SW 1271 (cell line): ENCODE results near the gene SPAG5.
A peak's percentile ranks its signal among the peaks of the same experiment; 100 is the strongest.

Source experiments
- DNase-seq, 2 experiments: peaks; one replicate each; lab custom pipeline; 2025; lab: John Stamatoyannopoulos, UW

SPAG5 gene

DNA sequence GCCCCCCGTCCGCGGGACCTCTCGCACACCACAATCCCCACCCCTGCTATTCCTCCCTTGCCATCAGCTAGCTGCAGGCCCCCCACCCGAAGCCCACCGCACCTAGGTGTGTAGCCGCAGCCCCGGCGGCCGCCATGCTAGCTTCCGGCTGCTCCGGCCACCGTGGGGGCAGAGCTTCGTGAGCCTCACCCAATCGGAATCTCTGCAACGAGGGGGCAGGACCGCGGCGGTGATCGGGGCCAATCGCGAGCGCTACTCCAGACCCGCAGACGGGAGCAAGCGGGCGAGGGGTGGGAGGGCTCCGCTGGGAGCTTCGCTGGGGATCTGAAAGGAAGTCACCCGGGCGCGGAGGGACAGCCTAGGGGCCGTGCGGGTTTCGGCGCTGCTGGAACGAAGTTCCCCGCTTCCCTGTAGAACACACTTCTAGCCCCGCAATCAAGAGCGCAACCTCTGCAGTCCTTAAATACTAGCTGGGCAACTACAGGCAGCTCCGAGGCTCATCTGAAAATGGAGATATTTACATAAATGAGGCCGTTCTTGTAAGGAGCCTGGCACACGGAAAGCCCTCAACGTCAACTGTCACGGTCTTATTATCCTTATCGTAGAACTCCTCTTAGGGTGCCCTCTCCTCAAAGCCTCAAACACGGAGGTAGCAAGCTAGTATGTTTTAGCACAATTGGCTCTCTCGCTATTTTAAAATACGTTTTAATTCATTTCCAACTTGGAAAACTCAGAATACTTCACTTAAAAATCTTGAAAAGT lies 27.3 kb downstream of the SPAG5 start, which contains the start of gene PIGS:
TSS of gene PIGS (minus strand) at position 164 of the 762 bp plus-strand sequence. CDS start at position 136, 28 bp downstream.
- DNase-seq: peak; percentile 74 to 91

DNA sequence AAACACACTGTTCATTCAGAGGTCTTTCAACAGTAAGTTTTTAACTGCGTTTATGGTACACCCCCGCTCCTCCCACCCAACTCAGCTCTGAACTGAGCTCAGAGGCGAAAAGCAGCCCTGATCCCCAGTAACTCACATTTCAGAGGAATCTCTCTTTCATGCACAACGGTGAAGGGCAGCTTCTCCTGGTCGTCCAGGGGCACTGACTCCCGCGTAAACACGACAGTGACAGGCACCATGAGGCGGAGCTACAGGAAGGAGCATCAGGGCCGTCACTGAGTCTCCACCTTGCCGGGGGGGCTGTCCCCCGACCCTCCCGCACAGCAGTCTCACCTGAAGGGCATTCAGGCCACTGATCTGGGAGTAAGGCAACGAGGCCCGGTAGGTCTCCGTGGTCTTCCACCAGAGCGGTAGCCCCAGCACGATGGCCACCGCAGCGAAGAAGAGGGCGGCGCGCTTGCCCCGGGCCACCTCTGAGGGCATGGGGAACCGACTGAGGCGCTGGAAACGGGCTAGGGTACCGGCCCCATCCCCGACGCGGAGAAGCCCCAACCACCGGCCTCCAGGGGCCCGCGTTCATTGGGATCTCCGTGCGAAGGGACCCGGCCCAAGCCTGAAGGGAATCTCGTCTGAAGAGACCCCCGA lies 28.0 kb downstream of the SPAG5 start:
- peak in 1 of 2 experiments; percentile 15 for DNase-seq

GRCh38 chr17:28569446-28569845 lies 29.4 kb downstream of the SPAG5 start:
- DNase-seq: no peak

DNA sequence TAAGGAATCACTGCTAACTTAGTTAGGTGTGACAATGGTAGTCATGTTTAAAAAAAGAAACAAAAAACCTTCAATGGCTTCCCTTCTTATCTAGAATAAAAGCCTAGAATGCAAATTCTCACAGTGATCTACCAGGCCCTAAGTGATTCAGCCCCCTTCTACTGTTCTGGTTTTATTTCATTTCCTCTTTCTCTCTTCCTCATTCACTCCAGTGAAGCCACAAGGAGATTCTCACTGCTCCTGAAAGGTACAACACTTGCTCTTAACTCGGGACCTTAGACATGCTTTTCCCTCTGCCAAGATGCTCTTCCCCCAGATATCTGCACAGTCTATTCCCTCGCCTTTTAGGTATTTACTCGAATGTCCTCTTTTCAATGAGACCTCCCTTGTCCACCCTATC lies 31.2 kb downstream of the SPAG5 start:
- DNase-seq: no peak

GRCh38 chr17:28563475-28563874 lies 35.4 kb downstream of the SPAG5 start:
- peak in 1 of 2 experiments; percentile 21 for DNase-seq

GRCh38 chr17:28555022-28555421 lies 43.8 kb downstream of the SPAG5 start:
- no peak for DNase-seq

- no peak for DNase-seq
Measured at GRCh38 chr17:28554565-28554964, 44.3 kb downstream of the SPAG5 start.

DNA sequence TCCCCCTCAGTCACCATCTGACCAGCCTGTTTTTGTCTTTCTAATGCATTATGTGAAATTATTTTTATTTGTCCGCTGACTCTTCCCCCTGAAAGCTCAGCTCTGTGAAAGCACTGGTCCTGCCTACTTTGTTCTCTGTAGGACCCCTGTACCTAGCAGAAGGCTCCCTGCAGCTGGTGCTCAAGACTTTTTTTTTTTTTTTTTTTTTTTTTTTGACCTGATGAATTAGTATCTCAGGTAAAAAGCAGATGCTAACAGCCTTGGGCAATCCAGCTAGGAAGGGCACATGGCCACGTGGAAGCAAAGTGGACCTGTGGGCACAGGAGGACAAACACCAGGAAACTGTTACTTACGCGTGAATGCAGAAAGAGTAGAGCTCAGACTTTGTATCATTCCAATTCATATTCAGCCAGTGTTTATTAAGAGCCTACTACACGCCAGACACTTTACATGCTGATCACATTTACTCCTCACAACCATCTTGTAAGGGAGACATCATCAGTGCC lies 45.8 kb downstream of the SPAG5 start:
- DNase-seq: no peak

DNA sequence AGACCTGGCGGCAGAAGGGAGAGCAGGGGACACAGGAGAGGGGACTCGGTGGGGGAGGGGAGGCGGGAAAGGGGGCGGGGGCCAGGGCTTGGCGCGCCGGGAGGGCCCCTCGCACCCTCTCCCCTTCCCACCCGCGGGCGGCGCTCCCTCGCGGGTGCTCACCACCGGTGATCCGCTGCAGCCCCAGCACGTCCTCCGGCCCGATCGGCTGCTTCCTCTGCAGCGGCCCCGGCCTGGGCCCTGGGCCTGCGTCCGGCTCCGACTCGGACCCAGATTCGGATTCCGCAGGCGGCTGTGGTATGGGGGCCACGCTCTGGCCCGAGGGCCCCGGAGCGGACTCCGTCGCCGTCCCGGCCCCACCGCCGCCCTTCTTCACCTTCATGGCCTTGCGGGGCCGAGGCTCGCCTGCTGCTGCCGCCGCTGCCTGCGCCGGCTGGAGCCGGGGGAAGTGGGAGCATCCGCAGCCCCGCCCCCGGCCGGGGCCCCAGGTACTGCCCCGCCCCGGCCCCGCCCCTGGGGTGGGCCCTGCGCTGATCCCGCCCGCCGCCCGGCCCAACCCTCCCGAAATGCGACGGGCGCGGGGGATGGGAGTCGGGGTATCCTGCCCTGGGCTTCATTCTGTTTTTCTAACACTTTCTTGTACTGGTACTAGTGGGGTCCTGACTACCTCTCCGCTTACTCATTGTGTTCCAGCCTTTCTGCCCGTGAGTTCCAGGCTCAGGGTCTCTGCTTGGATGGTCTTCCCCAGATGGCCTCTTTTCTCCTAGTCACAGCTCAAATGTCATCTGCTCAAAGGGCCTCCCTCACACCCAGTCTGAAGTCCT lies 46.4 kb downstream of the SPAG5 start, which contains the start of gene UNC119:
TSS of gene UNC119 (minus strand) at position 449 of the 824 bp plus-strand sequence. CDS start at position 382, 67 bp downstream.
- DNase-seq: peak in 1 of 2 experiments; percentile 62

DNA sequence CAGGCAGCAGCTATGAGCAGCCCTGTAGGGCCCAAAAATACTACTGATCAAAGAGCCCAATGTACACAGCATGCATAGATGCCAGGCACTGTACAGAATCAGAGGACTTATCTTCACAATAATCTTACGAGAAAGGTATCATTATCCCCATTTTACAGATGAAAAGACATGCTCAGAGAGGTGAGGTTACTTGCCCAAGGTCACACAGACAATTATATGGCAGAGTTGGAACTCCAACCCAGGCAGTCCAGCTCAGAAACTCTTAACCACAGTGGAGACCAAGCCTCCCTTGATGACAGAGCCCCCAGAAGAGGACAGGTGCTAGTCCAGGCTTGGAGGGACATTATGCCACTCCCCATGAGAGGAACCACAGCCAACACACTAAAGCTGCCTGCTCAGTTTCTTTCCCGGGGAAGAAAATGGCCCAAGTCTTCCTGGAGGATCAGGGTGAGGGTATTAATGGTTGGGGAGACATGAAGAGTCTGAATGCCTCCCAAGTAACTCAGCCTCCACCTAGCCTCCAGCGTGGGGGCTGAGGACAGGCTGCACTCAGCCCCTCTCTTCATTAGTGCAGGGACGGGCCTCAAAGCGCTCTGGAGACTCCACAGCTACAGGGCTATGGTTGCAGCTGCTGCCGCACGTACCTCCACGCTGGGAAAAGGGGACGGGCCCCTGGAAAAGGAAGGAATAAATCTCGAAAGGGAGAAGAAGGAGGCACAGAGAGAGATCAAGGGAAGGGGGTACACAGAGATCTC lies 47.2 kb downstream of the SPAG5 start:
- no peak for DNase-seq

GRCh38 chr17:28550858-28551257 lies 48.0 kb downstream of the SPAG5 start:
- DNase-seq: no peak

DNA sequence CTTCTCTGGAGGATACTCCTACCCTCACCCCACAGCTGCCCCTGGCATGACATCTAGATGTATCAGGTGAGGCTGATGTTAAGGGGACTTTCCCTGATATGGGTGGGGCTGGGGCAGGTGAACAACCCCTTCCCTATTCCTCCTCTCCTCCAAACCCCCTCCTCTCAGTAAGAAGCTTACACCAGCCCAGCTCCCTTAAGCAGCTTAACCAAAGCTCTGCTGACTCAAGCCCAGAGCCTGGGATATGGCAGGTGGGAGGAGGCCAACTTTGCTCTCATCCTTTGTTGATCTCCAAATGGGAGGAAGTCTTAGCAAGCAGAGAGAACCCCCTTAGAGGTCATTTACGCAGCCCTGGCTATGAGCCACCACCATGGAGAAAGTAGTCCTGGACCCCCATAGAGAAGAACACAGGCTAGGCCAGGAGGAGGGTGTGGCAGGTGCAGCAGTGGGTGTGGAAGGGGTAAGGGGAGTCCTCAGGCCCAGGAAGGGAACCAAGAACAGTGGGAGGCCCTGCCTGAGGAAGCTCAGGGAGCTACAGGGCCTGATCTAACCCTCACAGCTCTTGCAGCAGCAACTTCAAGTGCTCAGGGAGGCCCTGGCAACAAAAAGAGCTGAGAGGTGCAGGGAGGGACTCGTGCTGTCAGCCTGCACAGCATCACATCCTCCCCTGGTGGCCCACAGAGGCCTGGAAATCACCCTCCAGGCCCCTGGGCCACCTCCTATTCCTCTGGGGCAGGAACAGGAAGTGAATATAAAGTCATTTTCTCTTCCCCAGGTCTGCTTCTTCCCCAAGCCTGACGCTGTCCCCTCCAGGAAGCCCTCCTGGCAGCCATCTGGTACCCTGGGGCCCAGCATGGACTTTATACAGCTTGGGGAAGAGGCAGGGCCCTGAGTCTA lies 49.3 kb downstream of the SPAG5 start:
- no peak for DNase-seq

DNA sequence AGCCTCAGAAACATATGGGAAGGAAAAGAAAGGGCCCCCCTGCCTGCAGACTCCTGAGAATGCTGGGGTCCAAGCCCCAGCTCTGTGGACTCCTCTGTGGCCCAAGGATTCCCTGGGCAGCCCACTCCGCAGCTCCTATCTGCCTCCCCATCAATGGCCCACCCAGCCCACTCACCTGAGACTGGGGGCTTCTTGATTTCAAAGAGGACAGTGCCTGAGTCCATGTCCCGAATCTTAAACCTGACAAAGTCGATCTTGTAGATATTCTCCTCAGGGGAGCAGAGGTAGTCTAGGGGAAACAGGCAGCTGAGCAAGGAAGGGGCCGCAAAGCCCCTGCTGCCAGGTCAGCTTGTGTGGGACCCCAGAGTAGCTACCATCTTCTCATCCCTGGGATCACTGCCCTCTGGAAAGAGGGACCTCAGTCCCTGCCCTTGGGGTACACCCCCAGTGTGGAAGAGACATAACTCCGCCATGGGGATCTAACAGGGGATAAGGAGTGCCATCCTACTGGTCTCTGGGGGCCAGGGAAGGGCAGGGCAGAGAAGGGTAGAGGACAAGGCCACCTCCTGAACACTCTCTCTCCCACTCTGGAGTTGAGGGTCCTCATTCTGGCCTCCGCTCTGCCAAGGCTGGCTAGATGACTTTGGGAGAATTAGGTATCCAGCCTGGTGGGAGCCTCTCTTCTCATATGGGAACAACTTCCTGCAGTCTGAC lies 50.3 kb downstream of the SPAG5 start:
- DNase-seq: no peak

DNA sequence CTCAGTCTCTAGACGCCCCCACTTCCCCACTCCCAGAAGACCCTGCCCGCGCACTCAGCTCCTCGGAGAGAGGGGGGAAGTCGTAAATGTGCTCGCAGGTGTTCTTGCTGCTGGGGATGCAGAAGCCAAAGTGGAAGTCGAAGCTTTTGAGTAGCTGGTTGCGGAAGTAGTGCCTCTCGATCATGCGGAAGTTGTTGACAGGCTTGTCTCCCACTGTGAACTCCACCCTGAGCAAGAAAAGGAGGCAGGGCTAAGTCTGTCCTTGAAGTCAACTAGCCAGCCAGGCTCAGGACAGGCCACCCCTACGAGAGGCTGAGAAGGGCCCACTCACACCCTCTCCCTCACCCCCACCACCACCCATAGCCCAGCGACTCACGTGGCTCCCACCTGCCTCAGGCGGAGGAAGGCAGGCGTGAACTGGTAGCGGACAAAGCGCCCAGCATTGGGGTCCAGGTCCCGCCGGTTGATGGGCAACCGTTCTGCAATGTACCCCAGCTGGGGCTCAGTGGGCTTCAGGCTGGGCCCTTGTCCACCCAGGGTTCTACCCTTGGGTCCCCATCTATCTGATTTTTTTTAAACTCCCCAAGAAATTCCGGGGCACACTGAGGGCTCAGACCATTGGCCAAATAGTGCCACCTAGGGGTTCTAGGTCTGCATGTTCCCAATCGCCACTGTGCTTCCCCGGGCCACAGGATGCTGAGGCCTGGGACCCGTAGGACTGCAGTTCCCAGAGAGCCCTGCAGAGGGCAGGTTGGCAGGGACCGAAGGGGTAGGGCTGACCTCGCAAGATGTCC lies 51.0 kb downstream of the SPAG5 start:
- DNase-seq: peak in 1 of 2 experiments; percentile 67

DNA sequence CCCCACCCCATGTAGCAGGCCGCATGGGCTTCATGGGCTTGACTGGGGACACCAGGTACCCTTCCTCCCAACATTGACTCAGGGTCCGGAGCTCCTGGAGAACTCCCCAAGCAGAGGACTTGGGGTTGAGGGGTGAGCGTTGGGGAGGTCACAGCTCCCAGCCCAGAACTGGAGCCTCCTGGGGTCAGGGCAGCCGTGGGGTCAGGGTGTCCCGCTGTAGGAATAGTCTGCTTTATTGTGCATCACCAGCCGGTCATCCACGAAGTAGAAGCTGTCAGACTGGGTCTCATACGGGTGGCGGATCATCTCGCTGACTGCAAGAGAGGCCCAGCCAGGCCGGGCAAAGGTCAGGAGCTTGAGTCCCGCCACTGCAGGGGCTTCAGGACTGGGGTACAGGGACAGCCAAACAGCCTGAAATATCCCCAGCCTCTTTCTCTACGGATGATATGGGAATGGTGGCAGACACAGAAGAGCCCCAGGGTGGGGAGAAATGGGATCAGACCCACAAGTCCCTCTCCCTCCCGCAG lies 51.7 kb downstream of the SPAG5 start:
- no peak for DNase-seq

DNA sequence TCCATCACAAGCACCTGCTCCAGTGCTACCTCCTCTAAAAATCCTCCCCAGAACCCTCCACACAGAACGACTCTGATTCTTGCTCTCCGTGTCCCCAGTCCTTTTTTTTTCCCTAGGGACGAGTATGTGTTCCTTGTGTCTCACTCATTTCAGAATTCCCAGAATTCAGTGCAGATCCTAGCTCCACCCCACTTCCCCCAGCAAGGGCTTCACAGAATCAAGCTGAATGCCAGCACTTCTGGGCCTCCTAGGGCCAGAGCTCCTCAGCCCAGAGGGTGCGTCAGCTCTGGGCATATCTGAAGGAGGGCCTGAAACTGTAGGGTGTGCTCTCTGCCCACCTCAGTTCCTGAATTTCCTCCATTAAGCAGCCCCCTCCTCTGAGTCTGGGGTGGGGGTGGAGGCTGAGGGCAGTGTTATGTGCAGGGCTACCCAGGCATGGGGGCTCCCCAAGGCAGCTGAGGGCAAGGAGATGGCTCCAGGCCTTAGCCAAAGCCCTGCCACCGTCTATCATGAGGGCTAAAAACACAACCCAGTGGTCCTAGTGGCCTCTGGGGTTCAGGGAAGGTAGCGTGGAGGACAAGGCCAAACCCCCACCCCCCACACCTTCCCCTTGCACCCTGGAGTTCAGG lies 52.9 kb downstream of the SPAG5 start:
- no peak for DNase-seq

DNA sequence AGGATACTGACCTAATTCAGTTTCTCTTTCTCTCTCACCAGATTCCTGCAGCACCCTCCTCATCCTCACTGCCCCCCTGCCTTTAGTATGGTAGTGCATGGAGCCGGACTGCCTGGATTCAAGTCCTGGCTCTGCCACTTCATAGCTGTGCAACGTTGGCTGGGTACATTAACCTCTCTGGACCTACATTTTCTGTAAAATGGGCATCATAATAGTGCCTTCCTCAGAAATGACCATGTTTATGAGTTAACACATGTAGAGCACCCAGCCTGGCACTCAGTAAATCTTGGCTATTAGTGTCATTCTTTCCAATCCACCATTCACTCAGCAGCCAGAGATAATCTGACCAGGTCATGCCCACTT lies 53.7 kb downstream of the SPAG5 start:
- DNase-seq: no peak

DNA sequence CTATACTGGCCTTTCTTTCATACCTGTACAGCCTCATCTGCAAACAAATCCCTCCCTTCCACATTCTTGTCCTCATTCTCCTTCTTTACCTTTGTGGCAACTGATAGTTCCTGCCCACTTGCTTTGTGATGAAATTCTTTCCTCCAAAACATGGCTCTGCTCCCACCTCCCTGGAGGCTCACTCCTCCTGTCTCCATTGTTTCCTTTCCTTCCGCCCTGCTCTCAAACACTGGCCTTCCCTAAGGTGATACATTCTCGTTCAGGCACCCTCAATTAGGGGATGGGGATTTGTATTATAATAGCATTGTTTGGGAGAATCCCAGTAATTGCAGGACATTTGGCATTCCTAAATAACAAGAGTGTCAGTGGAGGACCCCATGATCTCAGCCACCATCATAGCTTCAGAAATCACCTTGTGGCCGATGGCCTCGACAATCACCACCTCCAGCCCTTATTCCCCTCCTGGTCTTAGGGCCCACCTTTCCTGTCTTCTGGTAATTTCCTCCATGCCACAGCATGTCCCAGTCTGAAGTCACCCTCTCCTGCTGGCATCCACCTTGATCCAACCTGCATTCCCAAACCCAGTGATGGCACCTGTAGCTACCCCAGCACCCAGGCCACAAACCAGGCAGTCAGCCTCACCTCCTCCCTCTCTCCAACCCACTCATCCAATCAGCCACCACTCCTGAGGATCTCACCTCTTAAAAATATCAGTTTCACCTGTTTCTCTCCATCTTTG lies 54.3 kb downstream of the SPAG5 start:
- no peak for DNase-seq
